H1 (cell line): ENCODE data around the gene ZNF654. TPM values are rescaled to one million over a fixed set of nuclear protein-coding genes. Genes with fewer than 3 reads are reported as not detected.

Experiments used
- CTCF ChIA-PET: fragments of 300-600 bp; sonication (Branson Sonifier 250); formaldehyde crosslinking; loops from one replicate; lab custom pipeline; 2021; ENCODE audit not compliant: partially characterized antibody; lab: Charles Lee
- POLR2A ChIA-PET: fragments of 300-600 bp; sonication (Branson Sonifier 250); formaldehyde crosslinking; loops from one replicate; lab custom pipeline; 2021; ENCODE audit warnings: inconsistent platforms; ENCODE audit not compliant: partially characterized antibody; lab: Charles Lee
- DNase-seq, 2 experiments: peaks; one replicate each; pipeline versions ENCODE4 v3.0.0 to v3.0.0-alpha.2; 2010 to 2022; ENCODE audit warnings: low spot score in 2 of 2, low read depth in 1 of 2, mixed read lengths in 1 of 2
- FAIRE-seq: peaks from 2 replicates; lab custom pipeline; 2011; peaks lifted over from hg19 to GRCh38; lab: Jason Lieb, UNC
- H2AFZ ChIP-seq: 2 replicates; pipeline ENCODE4 v1.8.1; 2012; ENCODE audit warnings: low read length, inconsistent platforms
- H2AK5ac ChIP-seq: 2 replicates; pipeline ENCODE4 v1.6.1; 2013; ENCODE audit warnings: low read depth, low read length
- H2BK120ac ChIP-seq: replicated peaks from 2 replicates; pipeline ENCODE3; 2013; ENCODE audit warnings: low read depth, low read length, inconsistent platforms
- H2BK12ac ChIP-seq: 2 replicates; pipeline ENCODE4 v1.6.1; 2013; ENCODE audit warnings: low read depth, low read length
- H2BK15ac ChIP-seq: 2 replicates; pipeline ENCODE4 v1.6.1; 2013; ENCODE audit warnings: low read length
- H2BK20ac ChIP-seq: 2 replicates; pipeline ENCODE4 v1.6.1; 2013; ENCODE audit warnings: low read length
- H2BK5ac ChIP-seq: 2 replicates; pipeline ENCODE4 v1.6.1; 2013; ENCODE audit warnings: low read depth, low read length
- H3K14ac ChIP-seq: 2 replicates; pipeline ENCODE4 v1.6.1; 2013; ENCODE audit warnings: inconsistent platforms; ENCODE audit not compliant: insufficient read length
- H3K18ac ChIP-seq: 2 replicates; pipeline ENCODE4 v1.6.1; 2013; ENCODE audit warnings: low read length; ENCODE audit errors: extremely low read depth
- H3K23ac ChIP-seq: 2 replicates; pipeline ENCODE4 v1.6.1; 2013; ENCODE audit warnings: inconsistent platforms; ENCODE audit not compliant: insufficient read length
- H3K23me2 ChIP-seq: 2 replicates; pipeline ENCODE4 v1.6.1; 2013; ENCODE audit warnings: low read depth, low read length
- H3K27ac ChIP-seq: 2 replicates; pipeline ENCODE4 v1.6.1; 2011; ENCODE audit warnings: low read depth, low read length, inconsistent platforms
- H3K27me3 ChIP-seq, 4 experiments: replicated peaks in 1 of 4; 1 replicate in 1 of 4; 2 replicates in 3 of 4; pipeline versions ENCODE4 v1.6.1 to v1.8.1; 2011 to 2013; ENCODE audit warnings: low read length in 3 of 4, mild to moderate bottlenecking in 3 of 4, inconsistent platforms in 2 of 4, mixed read lengths in 2 of 4, moderate library complexity in 1 of 4; ENCODE audit not compliant: control insufficient read depth in 3 of 4, insufficient read depth in 3 of 4; ENCODE audit errors: extremely low read depth in 1 of 4
- H3K36me3 ChIP-seq, 4 experiments: 2 replicates each; pipeline versions ENCODE4 v1.6.1 to v1.8.1; 2011 to 2013; ENCODE audit warnings: mild to moderate bottlenecking in 4 of 4, low read length in 3 of 4, moderate library complexity in 2 of 4, control low read depth in 1 of 4, inconsistent platforms in 1 of 4; ENCODE audit not compliant: insufficient read depth in 4 of 4, control insufficient read depth in 2 of 4
- H3K4ac ChIP-seq: replicated peaks from 2 replicates; pipeline ENCODE3; 2013; ENCODE audit warnings: low read length, low read depth, mixed read lengths, inconsistent platforms; ENCODE audit not compliant: insufficient read length
- H3K4me1 ChIP-seq, 4 experiments: replicated peaks in 1 of 4; 1 replicate in 1 of 4; 2 replicates in 3 of 4; pipeline versions ENCODE4 v1.6.1 to v1.8.1; 2011 to 2013; ENCODE audit warnings: low read length in 3 of 4, inconsistent platforms in 2 of 4, mixed read lengths in 1 of 4; ENCODE audit not compliant: insufficient read depth in 4 of 4, control insufficient read depth in 3 of 4
- H3K4me2 ChIP-seq, 2 experiments: 2 replicates each; pipeline versions ENCODE4 v1.6.1 to v1.8.1; 2011 to 2013; ENCODE audit warnings: low read depth in 2 of 2, low read length in 2 of 2, control low read depth in 1 of 2, inconsistent platforms in 1 of 2, mild to moderate bottlenecking in 1 of 2; ENCODE audit not compliant: insufficient read depth in 1 of 2
- H3K4me3 ChIP-seq, 4 experiments: fragments of 200-600, 300-600 bp in 1 of 4; sonication (generic), shearing (Covaris generic), sonication (Bioruptor Twin) in 1 of 4; 2 replicates each; pipeline versions ENCODE4 v1.5.1 to v1.8.1; 2011 to 2016; ENCODE audit warnings: low read length in 4 of 4, low read depth in 3 of 4, control low read depth in 2 of 4, inconsistent platforms in 2 of 4, mild to moderate bottlenecking in 2 of 4, mixed read lengths in 1 of 4, moderate library complexity in 1 of 4; ENCODE audit not compliant: insufficient read depth in 2 of 4; ENCODE audit errors: extremely low read depth in 1 of 4
- H3K56ac ChIP-seq: replicated peaks from 2 replicates; pipeline ENCODE3; 2013; ENCODE audit warnings: low read depth, mild to moderate bottlenecking, mixed read lengths, low read length, inconsistent platforms; ENCODE audit not compliant: insufficient read length
- H3K79me1 ChIP-seq: 2 replicates; pipeline ENCODE4 v1.6.1; 2013; ENCODE audit warnings: low read depth, low read length, control low read depth
- H3K79me2 ChIP-seq, 2 experiments: 2 replicates each; pipeline versions ENCODE4 v1.6.1 to v1.8.1; 2012 to 2013; ENCODE audit warnings: low read length in 2 of 2, mild to moderate bottlenecking in 2 of 2, inconsistent platforms in 1 of 2; ENCODE audit not compliant: insufficient read depth in 2 of 2, control insufficient read depth in 1 of 2
- H3K9ac ChIP-seq, 4 experiments: replicated peaks in 1 of 4; 1 replicate in 1 of 4; 2 replicates in 3 of 4; pipeline versions ENCODE4 v1.6.1 to v1.8.1; 2011 to 2013; ENCODE audit warnings: low read depth in 3 of 4, low read length in 3 of 4, control low read depth in 2 of 4, mild to moderate bottlenecking in 2 of 4, moderate library complexity in 2 of 4, inconsistent platforms in 1 of 4; ENCODE audit errors: extremely low read depth in 1 of 4
- H3K9me3 ChIP-seq, 2 experiments: 2 replicates each; pipeline versions ENCODE4 v1.6.1 to v1.8.1; 2012 to 2013; ENCODE audit warnings: mild to moderate bottlenecking in 2 of 2, moderate library complexity in 2 of 2, control low read depth in 1 of 2, inconsistent platforms in 1 of 2, low read depth in 1 of 2, low read length in 1 of 2, mixed read lengths in 1 of 2; ENCODE audit not compliant: insufficient read depth in 2 of 2
- H4K20me1 ChIP-seq, 2 experiments: replicated peaks in 1 of 2; 2 replicates each; pipeline versions ENCODE3 to v1.8.1; 2011 to 2013; ENCODE audit warnings: inconsistent platforms in 2 of 2, low read length in 2 of 2, mild to moderate bottlenecking in 1 of 2; ENCODE audit not compliant: insufficient read depth in 2 of 2, control insufficient read depth in 1 of 2
- H4K5ac ChIP-seq: 2 replicates; pipeline ENCODE4 v1.6.1; 2013; ENCODE audit warnings: low read length, low read depth, mixed read lengths, inconsistent platforms; ENCODE audit not compliant: insufficient read length
- H4K8ac ChIP-seq: 2 replicates; pipeline ENCODE4 v1.8.0; 2013; ENCODE audit warnings: mild to moderate bottlenecking, moderate library complexity, low read length, inconsistent platforms; ENCODE audit not compliant: insufficient read depth; ENCODE audit errors: extremely low read depth
- H4K91ac ChIP-seq: replicated peaks from 2 replicates; pipeline ENCODE3; 2013; ENCODE audit warnings: low read length, mixed read lengths, inconsistent platforms; ENCODE audit not compliant: insufficient read length
- CEBPB ChIP-seq: IDR thresholded peaks from 2 replicates; pipeline ENCODE4 v1.6.1; 2012; ENCODE audit warnings: low read depth, low read length
- E2F6 ChIP-seq: IDR thresholded peaks from 2 replicates; pipeline ENCODE4 v1.6.1; 2012; ENCODE audit warnings: inconsistent platforms
- WGBS, 2 experiments: shearing (Covaris generic) in 1 of 2; methylation state at CpG; one replicate each; pipeline versions ENCODE4 v1.1.6 to v1.1.7; 2013 to 2015; ENCODE audit warnings: low lambda C conversion rate in 2 of 2, mixed read lengths in 2 of 2, inconsistent platforms in 1 of 2, low coverage in 1 of 2, missing lambda C conversion rate in 1 of 2; ENCODE audit not compliant: insufficient replicate concordance in 2 of 2, insufficient coverage in 1 of 2, insufficient read length in 1 of 2; ENCODE audit errors: extremely low coverage in 1 of 2, missing lambda C conversion rate in 1 of 2; 5-methylcytosine and 5-hydroxymethylcytosine counted together
- polyA plus RNA-seq, 7 experiments: library from polyadenylated mRNA; depleted of rRNA in 3 of 7; stranded (reverse) in 5 of 7; unstranded in 2 of 7; fragments of >200 nt in 5 of 7; fragments of 200-250 nt in 2 of 7; gene quantifications; 1 replicate in 5 of 7; 2 replicates in 1 of 7; 4 replicates in 1 of 7; pipeline versions ENCODE4 v1.2.1 to v1.2.3, GENCODE V29; 2011 to 2013; ENCODE audit warnings: missing spikeins in 2 of 7, mixed read lengths in 2 of 7
- total RNA-seq: library from RNA; stranded (reverse); fragmentation: NEBNext Ultra II Directional; extraction: Animal tissue kit (Norgen Biotek cat#: 25700); gene quantifications from 2 replicates; pipeline ENCODE4 v1.2.1, GENCODE V29; 2021

The ZNF654 gene
- total and polyA plus RNA-seq, 2 of the 8 experiments (the other 6 are each of a cell fraction or from before 2014, with no cell fraction given) = 0.47 to 5.3 TPM

GRCh38 chr3:88046766-88047165 is 12.3 kb upstream of the ZNF654 start:
- Histone ChIP-seq H3K23ac (no peak overlapping the region), H3K4ac (no peak overlapping the region), H3K4me1 (no peaks in the 10 kb centered on the region), H2AFZ (no peak overlapping the region), H4K5ac (no peak overlapping the region), H3K36me3 (no peaks in the 10 kb centered on the region), H4K20me1 (no peaks in the 10 kb centered on the region), H2BK120ac (no peak overlapping the region), H3K18ac (no peak overlapping the region), H2AK5ac (no peak overlapping the region), H2BK15ac (no peak overlapping the region), H3K9me3 (no peaks in the 10 kb centered on the region), H3K79me2 (no peaks in the 10 kb centered on the region), H3K79me1 (no peaks in the 10 kb centered on the region), H2BK5ac (no peak overlapping the region), H3K23me2 (no peaks in the 10 kb centered on the region), H2BK12ac (no peak overlapping the region), H3K4me2 (no peak overlapping the region), H2BK20ac (no peak overlapping the region), H4K91ac (no peak overlapping the region), H3K27ac (no peak overlapping the region), H3K4me3 (no peak overlapping the region), H4K8ac (no peak overlapping the region), H3K56ac (no peak overlapping the region), H3K9ac (no peak overlapping the region), H3K27me3 (no peaks in the 10 kb centered on the region), H3K14ac (no peak overlapping the region)
- FAIRE-seq (no peak), DNase-seq (no peak)
- no peak for TF ChIP-seq E2F6
- TF ChIP-seq CEBPB = no peak
- WGBS, 2 experiments = 87% methylated on average over 5 of the region's 5 CpGs; no CpG with 5 or more reads in 1 of the 2 experiments
- ChIA-PET CTCF (interaction anchor here (0.6 kb wide), 1 partner anchor 81 kb away, joined by 3 read pairs; no protein-coding TSS in a partner anchor), POLR2A (no interaction called here)
